GM23338 (cell line): ENCODE data around the gene ANKRD13B. TPM values are rescaled to one million over a fixed set of nuclear protein-coding genes. Genes with fewer than 3 reads are reported as not detected.

Source experiments
- ATAC-seq: fragments of 200-7000 bp; cut with Tn5 transposase; 3 replicates; pipeline ENCODE4 v1.9.1; 2020
- DNase-seq: peaks from one replicate; pipeline ENCODE4 v3.0.0-alpha.2; 2015; ENCODE audit warnings: low spot score
- H2AFZ ChIP-seq: fragments of 200-600 bp; sonication (generic); 2 replicates; pipeline ENCODE4 v1.8.0; 2016; ENCODE audit warnings: antibody characterized with exemption, mild to moderate bottlenecking, moderate library complexity
- H3F3A ChIP-seq: fragments of 200-600 bp; sonication (generic); replicated peaks from 2 replicates; pipeline ENCODE4 v1.8.0; 2017; ENCODE audit warnings: antibody characterized with exemption, mixed run types, low read depth
- H3K27ac ChIP-seq: fragments of 200-600 bp; sonication (generic); 2 replicates; pipeline ENCODE4 v1.6.1; 2016; ENCODE audit warnings: low read depth
- H3K27me3 ChIP-seq: fragments of 200-600 bp; sonication (generic); 2 replicates; pipeline ENCODE4 v1.8.0; 2016; ENCODE audit warnings: mild to moderate bottlenecking, mixed run types, moderate library complexity; ENCODE audit not compliant: insufficient read depth
- H3K36me3 ChIP-seq: fragments of 200-600 bp; sonication (generic); 2 replicates; pipeline ENCODE4 v1.8.0; 2016; ENCODE audit warnings: mild to moderate bottlenecking; ENCODE audit not compliant: insufficient read depth
- H3K4me1 ChIP-seq: fragments of 200-600 bp; sonication (generic); 2 replicates; pipeline ENCODE4 v1.8.0; 2016; ENCODE audit warnings: mild to moderate bottlenecking, moderate library complexity; ENCODE audit not compliant: insufficient read depth
- H3K4me2 ChIP-seq: fragments of 200-600 bp; sonication (generic); 2 replicates; pipeline ENCODE4 v1.7.1; 2017; ENCODE audit warnings: mixed run types
- H3K4me3 ChIP-seq: fragments of 200-600 bp; sonication (generic); 2 replicates; pipeline ENCODE4 v1.6.1; 2016; ENCODE audit warnings: mixed run types
- H3K79me2 ChIP-seq: fragments of 200-600 bp; sonication (generic); replicated peaks from 2 replicates; pipeline ENCODE4 v1.8.0; 2017; ENCODE audit warnings: mild to moderate bottlenecking; ENCODE audit not compliant: insufficient read depth
- H3K9me2 ChIP-seq: fragments of 200-600 bp; sonication (generic); 2 replicates; pipeline ENCODE4 v1.8.0; 2017; ENCODE audit not compliant: insufficient read depth
- H4K20me1 ChIP-seq: fragments of 200-600 bp; sonication (generic); replicated peaks from 2 replicates; pipeline ENCODE4 v1.8.0; 2017; ENCODE audit warnings: mild to moderate bottlenecking; ENCODE audit not compliant: insufficient read depth
- H3K27ac Mint-ChIP-seq: 2 replicates; pipeline ENCODE4 v1.8.0; 2020; ENCODE audit warnings: inconsistent platforms, mild to moderate bottlenecking, moderate library complexity, mixed read lengths
- H3K27me3 Mint-ChIP-seq: 3 replicates; pipeline ENCODE4 v1.8.0; 2022; ENCODE audit warnings: low read depth, mild to moderate bottlenecking, moderate library complexity, mixed read lengths, inconsistent platforms; ENCODE audit not compliant: insufficient read depth, poor library complexity
- H3K36me3 Mint-ChIP-seq: 3 replicates; pipeline ENCODE4 v1.8.0; 2021; ENCODE audit warnings: low read depth, mild to moderate bottlenecking, inconsistent platforms, moderate library complexity, mixed read lengths
- H3K4me1 Mint-ChIP-seq: 3 replicates; pipeline ENCODE4 v1.8.0; 2020; ENCODE audit warnings: mild to moderate bottlenecking, inconsistent platforms, mixed read lengths
- H3K4me3 Mint-ChIP-seq: 3 replicates; pipeline ENCODE4 v1.8.0; 2021; ENCODE audit warnings: moderate library complexity, mild to moderate bottlenecking, inconsistent platforms, mixed read lengths
- H3K9me3 Mint-ChIP-seq: 3 replicates; pipeline ENCODE4 v1.8.0; 2020; ENCODE audit warnings: moderate library complexity, mild to moderate bottlenecking, inconsistent platforms, mixed read lengths
- CTCF ChIP-seq, 2 experiments: fragments of 200-600 bp in 1 of 2; sonication (generic) in 1 of 2; conservative IDR thresholded peaks; 2 replicates each; pipeline versions ENCODE4 v1.5.1 to v1.6.1; 2016 to 2017; ENCODE audit warnings: antibody characterized with exemption in 2 of 2, low read depth in 2 of 2, mild to moderate bottlenecking in 2 of 2, moderate library complexity in 1 of 2
- EZH2 ChIP-seq: fragments of 200-600 bp; sonication (generic); IDR thresholded peaks from one replicate; pipeline ENCODE4 v1.8.0; 2017; ENCODE audit warnings: antibody characterized with exemption, mild to moderate bottlenecking, low read depth; ENCODE audit not compliant: unreplicated experiment
- EZH2phosphoT487 ChIP-seq: fragments of 200-600 bp; sonication (generic); IDR thresholded peaks from one replicate; pipeline ENCODE4 v1.8.1; 2018; ENCODE audit warnings: antibody characterized with exemption; ENCODE audit not compliant: unreplicated experiment
- REST ChIP-seq: IDR thresholded peaks from one replicate; pipeline ENCODE4 v1.6.1; 2018; ENCODE audit warnings: antibody characterized with exemption; ENCODE audit not compliant: unreplicated experiment
- ZNF331 ChIP-seq: fragments of 250-450 bp; sonication (Bioruptor Pico); IDR thresholded peaks from 2 replicates; pipeline ENCODE4 v1.5.0; 2020; ENCODE audit warnings: low read depth, mild to moderate bottlenecking, moderate library complexity
- ZNF462 ChIP-seq: fragments of 250-450 bp; sonication (Bioruptor Pico); IDR thresholded peaks from 2 replicates; pipeline ENCODE4 v1.5.0; 2020; ENCODE audit warnings: mild to moderate bottlenecking, moderate library complexity
- polyA plus RNA-seq: library from polyadenylated mRNA; unstranded; fragments of >200 nt; fragmentation: Nextera tagmentation; extraction: Ambion mirVana; gene quantifications from 2 replicates; pipeline ENCODE4 v1.2.1, GENCODE V29; 2016
- total RNA-seq: library from RNA; depleted of rRNA; stranded (reverse); fragments of >200 nt; shearing (Covaris generic); gene quantifications from 2 replicates; pipeline ENCODE4 v1.2.3, GENCODE V29; 2014

ANKRD13B gene
- total and polyA plus RNA-seq, 2 experiments from 2014 or later = 8.2 to 57.4 TPM

- no peak for ATAC-seq
- no peak overlapping the region for H3K4me2 ChIP-seq
- no peak overlapping the region for H3K4me3 ChIP-seq
- no peak overlapping the region for H3K27ac ChIP-seq
- no peak for DNase-seq
- H3F3A ChIP-seq = no peaks in the 10 kb centered on the region
- peaks cover 18% of the 10 kb centered on the region for H3K4me1 Mint-ChIP-seq
- no peak for TF ChIP-seq REST
- TF ChIP-seq CTCF (conservative IDR thresholded peaks at IDR 0.05; ENCODE audit: low read depth in 2 of 2) = no peak
- no peak for TF ChIP-seq EZH2phosphoT487
- TF ChIP-seq ZNF331 (CRISPR knock-in tag) = no peak
- no peak for TF ChIP-seq ZNF462
- TF ChIP-seq EZH2 = no peak
- no peak overlapping the region for H3K4me3 Mint-ChIP-seq
- peaks cover 2% of the 10 kb centered on the region; the same call in 1 of the 2 replicates for H3K79me2 ChIP-seq
- H2AFZ ChIP-seq = no peak overlapping the region
- no peak overlapping the region for H3K27ac Mint-ChIP-seq
- H3K27me3 ChIP-seq = peaks cover 24% of the 10 kb centered on the region
- H3K36me3 ChIP-seq = no peaks in the 10 kb centered on the region; the same call in 1 of the 2 replicates
- H3K9me2 ChIP-seq = no peaks in the 10 kb centered on the region
- peaks cover 7% of the 10 kb centered on the region; the same call in 1 of the 2 replicates for H4K20me1 ChIP-seq
- peaks cover 17% of the 10 kb centered on the region for H3K4me1 ChIP-seq
- peaks cover 24% of the 10 kb centered on the region for H3K27me3 Mint-ChIP-seq
- H3K9me3 Mint-ChIP-seq = no peaks in the 10 kb centered on the region; the same call in 2 of the 3 replicates
- H3K36me3 Mint-ChIP-seq = peaks cover 4% of the 10 kb centered on the region; the same call in 2 of the 3 replicates
These were observed 17.5 kb downstream of the ANKRD13B start for GRCh38 chr17:29610395-29610794.
